Natural killer cell treated with Interleukin-12 subunit alpha and Interleukin-12 subunit beta and Interleukin-15 and Interleukin-18, amount 100 ng/mL, for 72 hours (primary cell): ENCODE results near the gene TMEM244. TPM values are rescaled to one million over a fixed set of nuclear protein-coding genes. Genes with fewer than 3 reads are reported as not detected.

ENCODE experiments used
- ATAC-seq, 2 donors: fragments of 150-1000 bp; cut with Tn5 transposase in 1 of 2; sonication (Bioruptor Pico), chemical (Tn5 transposase) in 1 of 2; 2 replicates each; pipeline ENCODE4 v1.10.0; 2021
- DNase-seq: peaks from one replicate; pipeline ENCODE4 v3.0.0; 2022; ENCODE audit warnings: low spot score
- H3K27ac Mint-ChIP-seq, 2 donors: 1 replicate in 1 of 2; 2 replicates in 1 of 2; pipeline ENCODE4 v1.8.0; 2022; ENCODE audit warnings: mixed read lengths in 2 of 2, mild to moderate bottlenecking in 1 of 2, moderate library complexity in 1 of 2
- H3K27me3 Mint-ChIP-seq, 2 donors: 1 replicate in 1 of 2; 2 replicates in 1 of 2; pipeline ENCODE4 v1.8.0; 2022; ENCODE audit warnings: mixed read lengths in 2 of 2
- H3K36me3 Mint-ChIP-seq: one replicate; pipeline ENCODE4 v1.8.0; 2022; ENCODE audit warnings: mixed read lengths
- H3K4me1 Mint-ChIP-seq, 2 donors: 1 replicate in 1 of 2; 2 replicates in 1 of 2; pipeline ENCODE4 v1.8.0; 2022; ENCODE audit warnings: low read depth in 2 of 2, mixed read lengths in 2 of 2, mild to moderate bottlenecking in 1 of 2
- H3K4me3 Mint-ChIP-seq: one replicate; pipeline ENCODE4 v1.8.0; 2022; ENCODE audit warnings: mixed read lengths
- H3K9me3 Mint-ChIP-seq: 2 replicates; pipeline ENCODE4 v1.8.0; 2022; ENCODE audit warnings: mixed read lengths
- total RNA-seq, 2 donors: library from RNA; stranded (reverse); gene quantifications; one replicate each; pipeline ENCODE4 v1.2.3, GENCODE V29; 2022

TMEM244 gene
- total RNA-seq, 2 donors from 2014 or later, result not detected

- DNase-seq (no peak), ATAC-seq (no peak)
- H3K4me3 Mint-ChIP-seq, result no peak overlapping the region
- H3K27ac Mint-ChIP-seq, result no peak overlapping the region
- no peaks in the 10 kb centered on the region for H3K9me3 Mint-ChIP-seq
- H3K36me3 Mint-ChIP-seq, result no peaks in the 10 kb centered on the region
- H3K4me1 Mint-ChIP-seq, result no peaks in the 10 kb centered on the region
- peaks cover 18 to 23% of the 10 kb centered on the region in 2 donors for H3K27me3 Mint-ChIP-seq
These were observed 75.9 kb downstream of the TMEM244 start for GRCh38 chr6:129785047-129785755.

Other genes with a start within 250 kb of the TMEM244 start
- 10 to 100 TPM; 10.4 to 14.3 TPM for gene ARHGAP18, start 151.1 kb downstream of the TMEM244 start, total RNA-seq
- 10 to 100 TPM in 1 of 2 donors, 1 to 10 TPM in 1; 7.4 to 12.5 TPM for gene L3MBTL3, start 157.3 kb upstream of the TMEM244 start, total RNA-seq